Measurements from ENCODE around the gene TAF4B. TPM values are rescaled to one million over a fixed set of nuclear protein-coding genes. Genes with fewer than 3 reads are reported as not detected.

Gene TAF4B
- polyA plus RNA-seq, 1 of the 3 experiments (the other 2 are of a cell fraction), result 1.3 TPM

GRCh38 chr18:26215247-26215970 is 10.8 kb upstream of the TAF4B start:
- H4K20me1 ChIP-seq (ENCODE audit: insufficient read depth), result no peaks in the 10 kb centered on the region
- H3K9me3 ChIP-seq, result no peaks in the 10 kb centered on the region
- CTCF ChIA-PET, result no interaction called here
- H3K27ac ChIP-seq (ENCODE audit: low read depth in 2 of 2, low read length in 1 of 2), result no peak overlapping the region
- POLR2A ChIA-PET, result no interaction called here
- no peaks in the 10 kb centered on the region for H3K36me3 ChIP-seq (replicated peaks in 1 of 2; ENCODE audit: control insufficient read depth in 1 of 2, insufficient read depth in 2 of 2, low read length in 1 of 2)
- no peaks in the 10 kb centered on the region for H3K27me3 ChIP-seq (ENCODE audit: insufficient read depth)
- no peaks in the 10 kb centered on the region for H3F3A ChIP-seq (replicated peaks; ENCODE audit: insufficient read depth)
- no peak for TF ChIP-seq JUND (IDR thresholded peaks at IDR 0.05)
- no peak for TF ChIP-seq FOXJ3 (CRISPR knock-in tag; IDR thresholded peaks at IDR 0.05)
- TF ChIP-seq RAD21 (IDR thresholded peaks at IDR 0.05; ENCODE audit: low read length), result no peak
- no peak overlapping the region for H2AFZ ChIP-seq (ENCODE audit: low read depth)
- no peak overlapping the region for H3K4me3 ChIP-seq (ENCODE audit: low read depth in 2 of 2, low read length in 1 of 2)
- no peak overlapping the region for H3K9ac ChIP-seq
- no peak overlapping the region for H3K4me2 ChIP-seq
- H3K4me1 ChIP-seq (ENCODE audit: control insufficient read depth in 1 of 2, insufficient read depth in 2 of 2, low read depth in 1 of 2, low read length in 1 of 2), result no peaks in the 10 kb centered on the region
- no peak for DNase-seq
- no peaks in the 10 kb centered on the region for H3K79me2 ChIP-seq (ENCODE audit: insufficient read depth)
- 74% methylated on average over 7 of the region's 7 CpGs for WGBS (ENCODE audit: low lambda C conversion rate)
- H3K9me2 ChIP-seq, result no peaks in the 10 kb centered on the region

DNA sequence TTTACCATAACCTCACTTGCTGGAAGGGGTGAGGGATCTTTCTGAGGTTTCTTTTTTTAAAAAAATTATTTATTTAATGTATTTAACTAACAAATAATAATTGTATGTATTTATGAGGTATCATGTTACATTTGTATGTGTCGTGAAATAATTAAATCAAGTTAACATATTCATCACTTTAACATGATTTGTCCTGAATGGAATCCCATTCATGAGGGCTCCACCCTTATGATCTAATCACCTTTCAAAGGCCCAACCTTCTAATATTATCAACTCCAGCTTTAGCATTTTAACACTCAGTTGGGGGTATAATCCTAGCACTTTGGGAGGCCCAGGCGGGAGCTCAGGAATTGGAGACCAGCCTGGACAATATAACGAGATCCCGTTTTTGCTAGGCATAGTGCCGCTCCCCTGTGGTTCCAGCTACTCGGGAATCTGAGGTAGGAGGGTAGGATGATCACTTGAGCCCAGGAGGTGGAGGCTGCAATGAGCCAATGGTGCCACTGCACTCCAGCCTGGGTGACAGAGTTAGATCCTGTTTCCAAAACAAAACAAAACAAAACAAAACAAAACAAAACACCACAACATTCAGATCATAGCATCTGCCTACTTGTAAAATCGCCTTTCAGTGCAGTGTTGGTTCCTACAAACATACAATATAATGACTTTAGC is 1.1 kb upstream of the TAF4B start:
- Histone ChIP-seq H3K4me1 (ENCODE audit: control insufficient read depth in 1 of 2, insufficient read depth in 2 of 2, low read depth in 1 of 2, low read length in 1 of 2) (peaks cover 0 to 3% of the 10 kb centered on the region in 2 experiments; a peak in 2 of 4 replicates), H3F3A (replicated peaks; ENCODE audit: insufficient read depth) (peaks cover 4% of the 10 kb centered on the region), H2AFZ (ENCODE audit: low read depth) (peak overlapping the region; percentile 98; the same call in 1 of the 2 replicates), H3K27me3 (ENCODE audit: insufficient read depth) (no peaks in the 10 kb centered on the region), H3K79me2 (ENCODE audit: insufficient read depth) (no peaks in the 10 kb centered on the region), H3K9me2 (no peaks in the 10 kb centered on the region), H3K27ac (ENCODE audit: low read depth in 2 of 2, low read length in 1 of 2) (no peak overlapping the region), H3K9me3 (no peaks in the 10 kb centered on the region), H4K20me1 (ENCODE audit: insufficient read depth) (no peaks in the 10 kb centered on the region), H3K4me2 (peak overlapping the region; percentile 97; the same call in 1 of the 2 replicates), H3K9ac (peak overlapping the region; percentile 53; the same call in 1 of the 2 replicates), H3K4me3 (ENCODE audit: low read depth in 2 of 2, low read length in 1 of 2) (no peak overlapping the region), H3K36me3 (replicated peaks in 1 of 2; ENCODE audit: control insufficient read depth in 1 of 2, insufficient read depth in 2 of 2, low read length in 1 of 2) (no peaks in the 10 kb centered on the region)
- 84% methylated on average over 7 of the region's 7 CpGs for WGBS (ENCODE audit: low lambda C conversion rate)
- no peak for DNase-seq
- no peak for TF ChIP-seq TEAD4 (IDR thresholded peaks at IDR 0.05; ENCODE audit: borderline replicate concordance, insufficient read depth)
- no peak for TF ChIP-seq FOSL2 (IDR thresholded peaks at IDR 0.05; ENCODE audit: borderline replicate concordance, low read depth)
- POLR2A ChIA-PET, result no interaction called here
- CTCF ChIA-PET, result interaction anchor here (0.7 kb wide), 1 partner anchor 322 kb away, joined by 3 read pairs; no protein-coding TSS in a partner anchor

DNA sequence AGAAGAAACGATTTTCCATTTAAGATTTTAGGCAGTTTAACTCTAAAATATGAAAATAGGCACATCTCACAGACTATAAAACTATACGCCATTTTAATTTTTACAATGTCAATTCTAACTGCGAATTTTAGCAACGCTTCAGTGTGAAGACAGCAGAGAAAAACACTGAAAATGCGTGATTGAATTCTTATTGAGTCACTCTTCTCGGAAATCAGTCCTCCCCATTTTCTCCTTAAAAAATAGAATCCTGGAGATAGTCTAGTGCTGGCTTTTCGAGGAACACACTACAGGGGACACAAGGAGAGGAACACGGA is 373 bp upstream of the TAF4B start:
- no peaks in the 10 kb centered on the region for H4K20me1 ChIP-seq (ENCODE audit: insufficient read depth)
- H3K27ac ChIP-seq (ENCODE audit: low read depth in 2 of 2, low read length in 1 of 2), result peak overlapping the region; percentile 30 to 70; a peak in 3 of 4 replicates
- H3K9ac ChIP-seq, result peak overlapping the region; percentile 53; the same call in 1 of the 2 replicates
- TF ChIP-seq NFIC (IDR thresholded peaks at IDR 0.05; ENCODE audit: borderline replicate concordance), result no peak
- no peak for TF ChIP-seq SMC3 (IDR thresholded peaks at IDR 0.05; ENCODE audit: low read depth, low read length)
- no peak for TF ChIP-seq YY1 (IDR thresholded peaks at IDR 0.05; ENCODE audit: low read depth)
- no peak for TF ChIP-seq EP300 (IDR thresholded peaks at IDR 0.05; ENCODE audit: borderline replicate concordance in 1 of 2, low read depth in 1 of 2, low read length in 1 of 2)
- TF ChIP-seq, protein P1, sequence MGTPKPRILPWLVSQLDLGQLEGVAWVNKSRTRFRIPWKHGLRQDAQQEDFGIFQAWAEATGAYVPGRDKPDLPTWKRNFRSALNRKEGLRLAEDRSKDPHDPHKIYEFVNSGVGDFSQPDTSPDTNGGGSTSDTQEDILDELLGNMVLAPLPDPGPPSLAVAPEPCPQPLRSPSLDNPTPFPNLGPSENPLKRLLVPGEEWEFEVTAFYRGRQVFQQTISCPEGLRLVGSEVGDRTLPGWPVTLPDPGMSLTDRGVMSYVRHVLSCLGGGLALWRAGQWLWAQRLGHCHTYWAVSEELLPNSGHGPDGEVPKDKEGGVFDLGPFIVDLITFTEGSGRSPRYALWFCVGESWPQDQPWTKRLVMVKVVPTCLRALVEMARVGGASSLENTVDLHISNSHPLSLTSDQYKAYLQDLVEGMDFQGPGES (IDR thresholded peaks at IDR 0.05; ENCODE audit: low read depth, low read length), result no peak
- TF ChIP-seq POLR2AphosphoS5 (IDR thresholded peaks at IDR 0.05; ENCODE audit: low read depth, low read length), result no peak
- TF ChIP-seq, protein P2, sequence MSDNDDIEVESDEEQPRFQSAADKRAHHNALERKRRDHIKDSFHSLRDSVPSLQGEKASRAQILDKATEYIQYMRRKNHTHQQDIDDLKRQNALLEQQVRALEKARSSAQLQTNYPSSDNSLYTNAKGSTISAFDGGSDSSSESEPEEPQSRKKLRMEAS (IDR thresholded peaks at IDR 0.05; ENCODE audit: low read depth), result no peak
- no peak for TF ChIP-seq FOXJ3 (CRISPR knock-in tag; IDR thresholded peaks at IDR 0.05)
- TF ChIP-seq FOXM1 (IDR thresholded peaks at IDR 0.05; ENCODE audit: low read depth), result no peak
- TF ChIP-seq CTCF (IDR thresholded peaks at IDR 0.05), result no peak
- TF ChIP-seq ELF1 (IDR thresholded peaks at IDR 0.05), result no peak
- TF ChIP-seq TEAD4 (IDR thresholded peaks at IDR 0.05; ENCODE audit: borderline replicate concordance, insufficient read depth), result no peak
- H3K36me3 ChIP-seq (replicated peaks in 1 of 2; ENCODE audit: control insufficient read depth in 1 of 2, insufficient read depth in 2 of 2, low read length in 1 of 2), result no peaks in the 10 kb centered on the region
- H3K9me2 ChIP-seq, result no peaks in the 10 kb centered on the region
- H3F3A ChIP-seq (replicated peaks; ENCODE audit: insufficient read depth), result peaks cover 4% of the 10 kb centered on the region
- POLR2A ChIA-PET, result interaction anchor here (0.6 to 1.4 kb wide), 4 partner anchors 27 to 177 kb away, joined by 3 to 4 read pairs (median 4); partner anchors contain the start of gene SS18
- CTCF ChIA-PET, result interaction anchor here (0.6 to 0.9 kb wide), 2 partner anchors 12 to 1673 kb away, joined by 3 to 4 read pairs; no protein-coding TSS in a partner anchor
- H3K4me2 ChIP-seq, result peak overlapping the region; percentile 97
- H3K9me3 ChIP-seq, result no peaks in the 10 kb centered on the region
- peak overlapping the region; percentile 84 to 92 for H3K4me3 ChIP-seq (ENCODE audit: low read depth in 2 of 2, low read length in 1 of 2)
- peak overlapping the region; percentile 98 for H2AFZ ChIP-seq (ENCODE audit: low read depth)
- 3% methylated on average over 8 of the region's 8 CpGs for WGBS (ENCODE audit: low lambda C conversion rate)
- DNase-seq, result no peak
- H3K79me2 ChIP-seq (ENCODE audit: insufficient read depth), result no peaks in the 10 kb centered on the region
- peaks cover 0 to 3% of the 10 kb centered on the region in 2 experiments; a peak in 2 of 4 replicates for H3K4me1 ChIP-seq (ENCODE audit: control insufficient read depth in 1 of 2, insufficient read depth in 2 of 2, low read depth in 1 of 2, low read length in 1 of 2)
- H3K27me3 ChIP-seq (ENCODE audit: insufficient read depth), result no peaks in the 10 kb centered on the region

Data from SK-N-SH (cell line).